ENCODE data around the gene ACER2. TPM values are rescaled to one million over a fixed set of nuclear protein-coding genes. Genes with fewer than 3 reads are reported as not detected.

Gene ACER2
- total and polyA plus RNA-seq, 2 experiments from 2014 or later, result 0.87 to 14.6 TPM

- Mint-ChIP-seq H3K4me1 (peaks cover 33% of the 10 kb centered on the region), H3K36me3 (ENCODE audit: low read depth) (peaks cover 38% of the 10 kb centered on the region), H3K27me3 (ENCODE audit: insufficient read depth, low read depth, poor library complexity) (peaks cover 9% of the 10 kb centered on the region)
Measured at GRCh38 chr9:19441730-19442129, 32.9 kb downstream of the ACER2 start.

GRCh38 chr9:19442240-19442639 lies 33.4 kb downstream of the ACER2 start:
- no peaks in the 10 kb centered on the region for H4K20me1 ChIP-seq (replicated peaks; ENCODE audit: insufficient read depth)
- ATAC-seq (no peak), DNase-seq (ENCODE audit: low spot score) (no peak)
- no peaks in the 10 kb centered on the region for H3K79me2 ChIP-seq (replicated peaks; ENCODE audit: insufficient read depth)
- no peak overlapping the region for H2AFZ ChIP-seq
- no peak overlapping the region for H3K4me2 ChIP-seq
- no peak overlapping the region for H3K4me3 ChIP-seq
- H3K9me3 Mint-ChIP-seq, result no peaks in the 10 kb centered on the region
- H3K27me3 ChIP-seq (ENCODE audit: insufficient read depth), result no peaks in the 10 kb centered on the region
- peaks cover 35% of the 10 kb centered on the region for H3K36me3 Mint-ChIP-seq (ENCODE audit: low read depth)
- no peak overlapping the region for H3K4me3 Mint-ChIP-seq
- H3K4me1 Mint-ChIP-seq, result peaks cover 38% of the 10 kb centered on the region
- H3K27ac Mint-ChIP-seq, result no peak overlapping the region
- no peaks in the 10 kb centered on the region for H3K9me2 ChIP-seq (ENCODE audit: insufficient read depth)
- no peak overlapping the region for H3K27ac ChIP-seq (ENCODE audit: low read depth)
- H3K27me3 Mint-ChIP-seq (ENCODE audit: insufficient read depth, low read depth, poor library complexity), result peaks cover 9% of the 10 kb centered on the region
- 0 out of 2 replicates have a peak, but pooled peaks cover 7% of the 10 kb centered on the region for H3K36me3 ChIP-seq (ENCODE audit: insufficient read depth)
- H3K4me1 ChIP-seq (ENCODE audit: insufficient read depth), result peaks cover 26% of the 10 kb centered on the region
- H3F3A ChIP-seq (replicated peaks; ENCODE audit: low read depth), result 0 out of 2 replicates have a peak, but pooled peaks cover 5% of the 10 kb centered on the region
- no peak for TF ChIP-seq ZNF331 (CRISPR knock-in tag; IDR thresholded peaks at IDR 0.05; ENCODE audit: low read depth)
- TF ChIP-seq EZH2 (IDR thresholded peaks at IDR 0.05; ENCODE audit: low read depth, unreplicated experiment), result no peak
- no peak for TF ChIP-seq ETS1 (IDR thresholded peaks at IDR 0.05)
- TF ChIP-seq JUNB (IDR thresholded peaks at IDR 0.05; ENCODE audit: unreplicated experiment), result no peak
- no peak for TF ChIP-seq ZNF114 (CRISPR knock-in tag; IDR thresholded peaks at IDR 0.05)
- no peak for TF ChIP-seq CTCF (conservative IDR thresholded peaks at IDR 0.05; ENCODE audit: low read depth in 2 of 2)
- TF ChIP-seq STAT1 (IDR thresholded peaks at IDR 0.05; ENCODE audit: unreplicated experiment), result no peak
- no peak for TF ChIP-seq ZNF462 (CRISPR knock-in tag; IDR thresholded peaks at IDR 0.05)
- TF ChIP-seq POLR2AphosphoS5 (IDR thresholded peaks at IDR 0.05; ENCODE audit: low read depth), result no peak
- no peak for TF ChIP-seq CREB1 (CRISPR knock-in tag; IDR thresholded peaks at IDR 0.05; ENCODE audit: low read depth)
- TF ChIP-seq EZH2phosphoT487 (IDR thresholded peaks at IDR 0.05; ENCODE audit: unreplicated experiment), result no peak
- no peak for TF ChIP-seq NANOG (IDR thresholded peaks at IDR 0.05; ENCODE audit: borderline replicate concordance)

More at GRCh38 chr9:19441730-19442129, 32.9 kb downstream of the ACER2 start:
- Histone ChIP-seq H3K4me1 (ENCODE audit: insufficient read depth) (peaks cover 21% of the 10 kb centered on the region), H4K20me1 (replicated peaks; ENCODE audit: insufficient read depth) (no peaks in the 10 kb centered on the region), H3K9me2 (ENCODE audit: insufficient read depth) (no peaks in the 10 kb centered on the region), H3K79me2 (replicated peaks; ENCODE audit: insufficient read depth) (no peaks in the 10 kb centered on the region), H3K27me3 (ENCODE audit: insufficient read depth) (no peaks in the 10 kb centered on the region), H3K36me3 (ENCODE audit: insufficient read depth) (0 out of 2 replicates have a peak, but pooled peaks cover 7% of the 10 kb centered on the region), H2AFZ (no peak overlapping the region), H3K27ac (ENCODE audit: low read depth) (no peak overlapping the region), H3K4me2 (no peak overlapping the region), H3K4me3 (no peak overlapping the region), H3F3A (replicated peaks; ENCODE audit: low read depth) (0 out of 2 replicates have a peak, but pooled peaks cover 5% of the 10 kb centered on the region)
- H3K27ac Mint-ChIP-seq, result no peak overlapping the region
- ATAC-seq (no peak), DNase-seq (ENCODE audit: low spot score) (no peak)
- no peak for TF ChIP-seq NANOG (IDR thresholded peaks at IDR 0.05; ENCODE audit: borderline replicate concordance)
- TF ChIP-seq EZH2 (IDR thresholded peaks at IDR 0.05; ENCODE audit: low read depth, unreplicated experiment), result no peak
- TF ChIP-seq EZH2phosphoT487 (IDR thresholded peaks at IDR 0.05; ENCODE audit: unreplicated experiment), result no peak
- TF ChIP-seq POLR2AphosphoS5 (IDR thresholded peaks at IDR 0.05; ENCODE audit: low read depth), result no peak
- H3K4me3 Mint-ChIP-seq, result no peak overlapping the region
- no peaks in the 10 kb centered on the region for H3K9me3 Mint-ChIP-seq

Data from GM23338 (cell line).